ENCODE results near the gene SLC30A5.

DNA sequence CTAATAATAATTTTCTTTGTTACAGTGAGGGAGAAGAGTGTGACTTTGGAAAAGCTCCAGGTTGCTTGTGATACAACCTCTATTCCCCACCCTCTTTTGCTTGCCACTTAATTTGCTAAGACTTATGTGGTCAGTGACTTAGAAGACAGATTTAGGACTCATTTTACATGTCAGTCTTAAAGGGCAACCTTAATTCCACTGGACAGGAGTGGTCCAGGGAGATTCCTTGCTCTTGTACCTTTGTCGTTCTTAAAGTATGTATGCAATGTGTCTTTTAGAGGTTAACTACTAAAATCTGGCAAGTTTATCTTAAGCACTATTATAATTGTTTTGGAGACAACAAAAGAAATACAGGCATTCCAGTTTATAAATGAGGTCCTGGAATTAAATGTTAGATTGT is 20.0 kb downstream of the SLC30A5 start:
- no peak for TF ChIP-seq POLR2A (IDR thresholded peaks at IDR 0.05)
- TF ChIP-seq, protein P1, sequence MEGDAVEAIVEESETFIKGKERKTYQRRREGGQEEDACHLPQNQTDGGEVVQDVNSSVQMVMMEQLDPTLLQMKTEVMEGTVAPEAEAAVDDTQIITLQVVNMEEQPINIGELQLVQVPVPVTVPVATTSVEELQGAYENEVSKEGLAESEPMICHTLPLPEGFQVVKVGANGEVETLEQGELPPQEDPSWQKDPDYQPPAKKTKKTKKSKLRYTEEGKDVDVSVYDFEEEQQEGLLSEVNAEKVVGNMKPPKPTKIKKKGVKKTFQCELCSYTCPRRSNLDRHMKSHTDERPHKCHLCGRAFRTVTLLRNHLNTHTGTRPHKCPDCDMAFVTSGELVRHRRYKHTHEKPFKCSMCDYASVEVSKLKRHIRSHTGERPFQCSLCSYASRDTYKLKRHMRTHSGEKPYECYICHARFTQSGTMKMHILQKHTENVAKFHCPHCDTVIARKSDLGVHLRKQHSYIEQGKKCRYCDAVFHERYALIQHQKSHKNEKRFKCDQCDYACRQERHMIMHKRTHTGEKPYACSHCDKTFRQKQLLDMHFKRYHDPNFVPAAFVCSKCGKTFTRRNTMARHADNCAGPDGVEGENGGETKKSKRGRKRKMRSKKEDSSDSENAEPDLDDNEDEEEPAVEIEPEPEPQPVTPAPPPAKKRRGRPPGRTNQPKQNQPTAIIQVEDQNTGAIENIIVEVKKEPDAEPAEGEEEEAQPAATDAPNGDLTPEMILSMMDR (IDR thresholded peaks at IDR 0.05) = no peak

Data from sigmoid colon (tissue), 3 donors.